Testis (tissue), 3 donors: ENCODE results near the gene TMC1. TPM values are rescaled to one million over a fixed set of nuclear protein-coding genes. Genes with fewer than 3 reads are reported as not detected.

Experiments
- DNase-seq: peaks from one replicate; pipeline ENCODE4 v3.0.0-alpha.2; 2019
- H3K27ac ChIP-seq, 2 donors: fragments of 200-600 bp; sonication (generic); one replicate each; pipeline ENCODE4 v1.5.1; 2019
- H3K27me3 ChIP-seq: fragments of 200-600 bp; sonication (generic); one replicate; pipeline ENCODE4 v1.5.1; 2019
- H3K36me3 ChIP-seq: fragments of 200-600 bp; sonication (generic); one replicate; pipeline ENCODE4 v1.5.1; 2017; ENCODE audit warnings: low read depth; ENCODE audit errors: missing control alignments
- H3K4me1 ChIP-seq: fragments of 200-600 bp; sonication (generic); one replicate; pipeline ENCODE4 v1.5.1; 2019
- H3K4me3 ChIP-seq, 2 donors: fragments of 200-600 bp; sonication (generic); one replicate each; pipeline ENCODE4 v1.5.1; 2017 to 2019
- H3K9me3 ChIP-seq: fragments of 200-600 bp; sonication (generic); one replicate; pipeline ENCODE4 v1.5.1; 2017
- CTCF ChIP-seq, 3 experiments: fragments of 450-650 bp in 2 of 3; fragments of 200-600 bp in 1 of 3; sonication (generic) in 1 of 3; IDR thresholded peaks; one replicate each; pipeline ENCODE4 v1.5.1; 2016 to 2019; ENCODE audit warnings: antibody characterized with exemption in 3 of 3, mild to moderate bottlenecking in 2 of 3, moderate library complexity in 1 of 3
- POLR2A ChIP-seq: fragments of 450-650 bp; IDR thresholded peaks from one replicate; pipeline ENCODE4 v1.6.1; 2017; ENCODE audit warnings: antibody characterized with exemption, mild to moderate bottlenecking, moderate library complexity
- WGBS, 2 donors: methylation state at CpG; one replicate each; pipeline ENCODE4 v1.1.5; 2018; 5-methylcytosine and 5-hydroxymethylcytosine counted together
- intact Hi-C: fragments of 100-400 bp; cut with DNase I; formaldehyde crosslinking; loops from one replicate; pipeline ENCODE4 v1.15.1; 2023; ENCODE audit warnings: low total_unique reads
- polyA plus RNA-seq: library from polyadenylated mRNA; stranded (reverse); fragments of 350-450 nt; fragmentation: Illumina TruSeq; extraction: RNeasy Lipid Tissue Mini Kit (QIAGEN cat#74804); gene quantifications from one replicate; pipeline ENCODE4 v1.2.3, GENCODE V29; 2014; ENCODE audit warnings: low read depth, low replicate concordance; ENCODE audit not compliant: insufficient read depth
- total RNA-seq, 2 donors: library from RNA; depleted of rRNA; stranded (reverse); fragments of >200 nt; gene quantifications; one replicate each; pipeline ENCODE4 v1.2.3, GENCODE V29; 2016

TMC1 gene
- total and polyA plus RNA-seq, 3 donors from 2014 or later = 2.0 to 5.4 (median 3.0) TPM

GRCh38 chr9:72527801-72528195 is 6.4 kb downstream of the TMC1 start:
- WGBS, 2 donors = 6 to 9% methylated on average over 5 of the region's 5 CpGs
- Histone ChIP-seq H3K27ac (peak overlapping the region; percentile 78 to 85), H3K27me3 (no peaks in the 10 kb centered on the region), H3K36me3 (no peaks in the 10 kb centered on the region), H3K9me3 (no peaks in the 10 kb centered on the region), H3K4me1 (peaks cover 13% of the 10 kb centered on the region), H3K4me3 (peak overlapping the region in 1 of 2 donors; percentile 29)
- TF ChIP-seq CTCF (IDR thresholded peaks at IDR 0.05) = no peak
- no peak for TF ChIP-seq POLR2A
- DNase-seq = no peak
- intact Hi-C loops = no loop called here

- TF ChIP-seq POLR2A = no peak
- Histone ChIP-seq H3K36me3 (no peaks in the 10 kb centered on the region), H3K27ac (no peak overlapping the region), H3K27me3 (no peaks in the 10 kb centered on the region), H3K4me3 (no peak overlapping the region), H3K9me3 (no peaks in the 10 kb centered on the region), H3K4me1 (peaks cover 13% of the 10 kb centered on the region)
- no peak for DNase-seq
- WGBS, 2 donors = 62 to 64% methylated on average over 1 of the region's 1 CpG
- intact Hi-C loops = no loop called here
These were observed 8.1 kb downstream of the TMC1 start for GRCh38 chr9:72529531-72529930.

- Histone ChIP-seq H3K36me3 (no peaks in the 10 kb centered on the region), H3K4me3 (no peak overlapping the region), H3K4me1 (no peaks in the 10 kb centered on the region), H3K9me3 (no peaks in the 10 kb centered on the region), H3K27ac (no peak overlapping the region), H3K27me3 (no peaks in the 10 kb centered on the region)
- no peak for TF ChIP-seq CTCF (IDR thresholded peaks at IDR 0.05)
- no peak for TF ChIP-seq POLR2A
- intact Hi-C loops = no loop called here
- WGBS, 2 donors = 60 to 64% methylated on average over 1 of the region's 1 CpG
- DNase-seq = no peak
These were observed 11.9 kb downstream of the TMC1 start for GRCh38 chr9:72533322-72533721.

GRCh38 chr9:72534931-72535330 is 13.5 kb downstream of the TMC1 start:
- intact Hi-C loops = no loop called here
- 78 to 86% methylated on average over 4 of the region's 4 CpGs for WGBS, 2 donors
- no peaks in the 10 kb centered on the region for H3K9me3 ChIP-seq
- TF ChIP-seq CTCF (IDR thresholded peaks at IDR 0.05) (no peak), POLR2A (no peak)
- H3K4me1 ChIP-seq = no peaks in the 10 kb centered on the region
- no peaks in the 10 kb centered on the region for H3K36me3 ChIP-seq
- H3K27ac ChIP-seq = no peak overlapping the region
- no peak for DNase-seq
- H3K27me3 ChIP-seq = no peaks in the 10 kb centered on the region
- no peak overlapping the region for H3K4me3 ChIP-seq

GRCh38 chr9:72537011-72537545 is 15.7 kb downstream of the TMC1 start:
- Histone ChIP-seq H3K27ac (no peak overlapping the region), H3K27me3 (no peaks in the 10 kb centered on the region), H3K36me3 (no peaks in the 10 kb centered on the region), H3K4me1 (no peaks in the 10 kb centered on the region), H3K9me3 (no peaks in the 10 kb centered on the region), H3K4me3 (no peak overlapping the region)
- intact Hi-C loops = no loop called here
- TF ChIP-seq CTCF (IDR thresholded peaks at IDR 0.05) = no peak
- TF ChIP-seq POLR2A = no peak
- DNase-seq = no peak
